B cell (primary cell): Measurements from ENCODE around the gene GAGE13. TPM values are rescaled to one million over a fixed set of nuclear protein-coding genes. Genes with fewer than 3 reads are reported as not detected.

Source experiments
- ATAC-seq: fragments of 200-7000 bp; cut with Tn5 transposase; one replicate; pipeline ENCODE4 v1.10.0; 2021; ENCODE audit warnings: low read depth, mild to moderate bottlenecking, moderate number of reproducible peaks, moderate library complexity
- CTCF ChIA-PET: fragments of 350-600 bp; sonication (Branson Sonifier 250); formaldehyde crosslinking; loops from one replicate; lab custom pipeline; 2021; ENCODE audit warnings: antibody characterized with exemption, inconsistent platforms; lab: Charles Lee
- POLR2A ChIA-PET: fragments of 350-600 bp; sonication (Branson Sonifier 250); formaldehyde crosslinking; loops from one replicate; lab custom pipeline; 2021; ENCODE audit warnings: antibody characterized with exemption; lab: Charles Lee
- DNase-seq: peaks from one replicate; pipeline ENCODE4 v3.0.0; 2013
- H2AFZ ChIP-seq: 2 replicates; pipeline ENCODE4 v1.6.1; 2012; ENCODE audit warnings: mild to moderate bottlenecking, low read depth, low read length; ENCODE audit not compliant: insufficient read depth, poor library complexity, severe bottlenecking
- H3K27ac ChIP-seq, 2 donors: 1 replicate in 1 of 2; 2 replicates in 1 of 2; pipeline ENCODE4 v1.5.1; 2012 to 2013; ENCODE audit warnings: low read length in 2 of 2, mild to moderate bottlenecking in 2 of 2, moderate library complexity in 1 of 2
- H3K27me3 ChIP-seq, 4 experiments: fragments of 200-600 bp in 1 of 4; sonication (generic) in 1 of 4; replicated peaks in 1 of 4; 1 replicate in 2 of 4; 2 replicates in 2 of 4; pipeline versions ENCODE4 v1.6.1 to v1.7.0; 2013 to 2016; ENCODE audit warnings: low read length in 3 of 4, mild to moderate bottlenecking in 2 of 4, mixed read lengths in 1 of 4, moderate library complexity in 1 of 4; ENCODE audit not compliant: insufficient read depth in 4 of 4, control insufficient read depth in 3 of 4; ENCODE audit errors: control extremely low read depth in 1 of 4
- H3K36me3 ChIP-seq, 2 experiments: replicated peaks in 1 of 2; 1 replicate in 1 of 2; 2 replicates in 1 of 2; pipeline versions ENCODE4 v1.6.1 to v1.7.1; 2013; ENCODE audit warnings: low read length in 1 of 2; ENCODE audit not compliant: insufficient read depth in 2 of 2, control insufficient read depth in 1 of 2; ENCODE audit errors: control extremely low read depth in 1 of 2, extremely low read depth in 1 of 2
- H3K4me1 ChIP-seq, 2 donors: fragments of 200-600 bp in 1 of 2; sonication (generic) in 1 of 2; 1 replicate in 1 of 2; 2 replicates in 1 of 2; pipeline versions ENCODE4 v1.5.1 to v1.6.1; 2013 to 2017; ENCODE audit warnings: low read length in 2 of 2; ENCODE audit not compliant: control insufficient read depth in 2 of 2, insufficient read depth in 2 of 2
- H3K4me2 ChIP-seq: replicated peaks from 2 replicates; pipeline ENCODE3; 2012; ENCODE audit warnings: mild to moderate bottlenecking, low read depth, low read length; ENCODE audit not compliant: poor library complexity, severe bottlenecking
- H3K4me3 ChIP-seq, 5 experiments: fragments of 200-600 bp in 1 of 5; sonication (generic) in 1 of 5; 1 replicate in 3 of 5; 2 replicates in 2 of 5; pipeline versions ENCODE4 v1.5.1 to v1.7.0; 2011 to 2016; ENCODE audit warnings: low read length in 4 of 5, mild to moderate bottlenecking in 4 of 5, low read depth in 2 of 5, control low read depth in 1 of 5, moderate library complexity in 1 of 5; ENCODE audit not compliant: insufficient read depth in 1 of 5; ENCODE audit errors: control extremely low read depth in 1 of 5, extremely low read depth in 1 of 5
- H3K79me2 ChIP-seq: fragments of 200-600 bp; sonication (generic); one replicate; pipeline ENCODE4 v1.6.0; 2016; ENCODE audit warnings: low read length; ENCODE audit not compliant: control insufficient read depth, insufficient read depth
- H3K9ac ChIP-seq: fragments of 200-600 bp; sonication (generic); 2 replicates; pipeline ENCODE4 v1.6.1; 2017; ENCODE audit warnings: mild to moderate bottlenecking, low read length, moderate library complexity
- H3K9me3 ChIP-seq, 3 donors: one replicate each; pipeline versions ENCODE4 v1.6.1 to v1.7.1; 2013; ENCODE audit warnings: low read length in 2 of 3; ENCODE audit not compliant: control insufficient read depth in 2 of 3, insufficient read depth in 1 of 3; ENCODE audit errors: control extremely low read depth in 1 of 3
- H4K20me1 ChIP-seq: 2 replicates; pipeline ENCODE4 v1.6.0; 2012; ENCODE audit warnings: mild to moderate bottlenecking, low read length; ENCODE audit not compliant: insufficient read depth, control insufficient read depth, poor library complexity, severe bottlenecking
- H3K27ac Mint-ChIP-seq: one replicate; pipeline ENCODE4 v1.8.0; 2021; ENCODE audit warnings: mixed read lengths
- H3K27me3 Mint-ChIP-seq: one replicate; pipeline ENCODE4 v1.8.0; 2021; ENCODE audit warnings: mixed read lengths
- H3K4me1 Mint-ChIP-seq: one replicate; pipeline ENCODE4 v1.8.0; 2021; ENCODE audit warnings: mixed read lengths
- H3K4me3 Mint-ChIP-seq: one replicate; pipeline ENCODE4 v1.8.0; 2021; ENCODE audit warnings: mixed read lengths
- H3K9me3 Mint-ChIP-seq: one replicate; pipeline ENCODE4 v1.8.0; 2022; ENCODE audit warnings: mixed read lengths; ENCODE audit not compliant: insufficient read depth
- CTCF ChIP-seq: fragments of 200-600 bp; IDR thresholded peaks from one replicate; pipeline ENCODE4 v1.8.0; 2022; ENCODE audit warnings: antibody characterized with exemption, mild to moderate bottlenecking
- EZH2 ChIP-seq: IDR thresholded peaks from 2 replicates; pipeline ENCODE4 v1.6.1; 2012; ENCODE audit warnings: borderline replicate concordance, low read depth, mild to moderate bottlenecking, moderate library complexity, low read length; ENCODE audit not compliant: insufficient read depth, poor library complexity, severe bottlenecking
- WGBS: methylation state at CpG from one replicate; pipeline ENCODE4 v1.1.5; 2013; ENCODE audit warnings: missing lambda C conversion rate; ENCODE audit not compliant: insufficient coverage; 5-methylcytosine and 5-hydroxymethylcytosine counted together
- intact Hi-C: fragments of 100-400 bp; cut with micrococcal nuclease; formaldehyde crosslinking; loops from one replicate; pipeline ENCODE4 v1.10.0; 2022
- polyA plus RNA-seq: library from polyadenylated mRNA; depleted of rRNA; stranded (reverse); fragments of >200 nt; gene quantifications from 2 replicates; pipeline ENCODE4 v1.2.3, GENCODE V29; 2012
- total RNA-seq, 2 donors: library from RNA; stranded (reverse); fragments of 120-200 nt in 1 of 2; gene quantifications; 1 replicate in 1 of 2; 2 replicates in 1 of 2; pipeline versions ENCODE4 v1.2.3 to v1.2.4, GENCODE V29; 2013 to 2022

The GAGE13 gene
- total and polyA plus RNA-seq, 2 donors (not counting 1 experiment from before 2014, with no cell fraction given), result not detected

DNA sequence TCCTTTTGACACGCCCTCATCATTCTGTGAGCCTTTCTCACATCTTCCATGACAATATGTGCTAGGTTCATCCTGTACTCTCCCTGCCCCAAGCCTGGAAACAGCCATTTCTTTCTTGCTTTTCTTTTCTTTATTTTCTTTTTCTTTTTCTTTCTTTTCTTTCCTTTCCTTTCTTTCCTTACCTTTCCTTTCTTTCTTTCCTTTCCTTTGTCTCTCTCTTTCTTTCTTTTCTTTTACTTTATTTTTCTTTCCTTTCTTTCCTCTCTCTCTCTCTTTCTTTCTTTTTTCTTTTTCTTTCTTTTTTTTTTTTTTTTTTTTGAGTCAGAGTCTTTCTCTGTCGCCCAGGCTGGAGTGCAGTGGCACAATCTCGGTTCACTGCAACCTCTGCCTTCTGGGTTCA, 47.2 kb upstream of the GAGE13 start:
- no peak for DNase-seq
- no peak overlapping the region for H2AFZ ChIP-seq
- H4K20me1 ChIP-seq, result no peaks in the 10 kb centered on the region
- Mint-ChIP-seq H3K4me1 (no peaks in the 10 kb centered on the region), H3K9me3 (no peaks in the 10 kb centered on the region), H3K27ac (no peak overlapping the region), H3K4me3 (no peak overlapping the region), H3K27me3 (no peaks in the 10 kb centered on the region)
- POLR2A ChIA-PET, result no interaction called here
- CTCF ChIA-PET, result no interaction called here
- H3K27ac ChIP-seq, result no peak overlapping the region
- intact Hi-C loops, result no loop called here
- H3K9ac ChIP-seq, result no peak overlapping the region
- H3K36me3 ChIP-seq, result no peaks in the 10 kb centered on the region
- H3K27me3 ChIP-seq, result no peaks in the 10 kb centered on the region
- no peak overlapping the region for H3K4me2 ChIP-seq
- WGBS, result no CpG with 5 or more reads among the region's 3 CpGs
- ATAC-seq, result no peak
- no peak overlapping the region for H3K4me3 ChIP-seq
- H3K79me2 ChIP-seq, result peaks cover 3% of the 10 kb centered on the region
- no peak for TF ChIP-seq EZH2
- no peak for TF ChIP-seq CTCF
- H3K9me3 ChIP-seq, result no peaks in the 10 kb centered on the region
- H3K4me1 ChIP-seq, result no peaks in the 10 kb centered on the region

- intact Hi-C loops, result no loop called here
These were observed 45.2 kb upstream of the GAGE13 start for GRCh38 chrX:49286136-49286535.

More at GRCh38 chrX:49286136-49286535, 45.2 kb upstream of the GAGE13 start:
- no peaks in the 10 kb centered on the region for H3K27me3 Mint-ChIP-seq
- H3K4me1 Mint-ChIP-seq, result no peaks in the 10 kb centered on the region
- WGBS, result 100% methylated on average over 4 of the region's 18 CpGs
- no peak overlapping the region for H3K4me3 Mint-ChIP-seq
- Histone ChIP-seq H3K79me2 (peaks cover 3% of the 10 kb centered on the region), H3K4me2 (no peak overlapping the region), H3K27ac (no peak overlapping the region), H2AFZ (no peak overlapping the region), H3K36me3 (no peaks in the 10 kb centered on the region), H3K4me3 (no peak overlapping the region), H3K27me3 (no peaks in the 10 kb centered on the region), H3K9ac (no peak overlapping the region), H3K4me1 (no peaks in the 10 kb centered on the region), H4K20me1 (no peaks in the 10 kb centered on the region), H3K9me3 (no peaks in the 10 kb centered on the region)
- no peaks in the 10 kb centered on the region for H3K9me3 Mint-ChIP-seq
- TF ChIP-seq EZH2, result no peak
- no peak for TF ChIP-seq CTCF
- DNase-seq (no peak), ATAC-seq (no peak)
- H3K27ac Mint-ChIP-seq, result no peak overlapping the region
- CTCF ChIA-PET, result no interaction called here
- POLR2A ChIA-PET, result no interaction called here
